Jurkat, Clone E6-1 (cell line): Measurements from ENCODE around the gene SAG.
"Not testable (repeated sequence)": the region's sequence is repeated elsewhere in the genome, so short reads cannot be mapped to it uniquely, and the experiment has no call there.

Experiments
- DNase-seq: peaks from one replicate; pipeline ENCODE4 v3.0.0-alpha.2; 2011; ENCODE audit warnings: low read depth, low spot score
- H3K4me3 ChIP-seq: 2 replicates; pipeline ENCODE4 v1.5.1; 2011; ENCODE audit warnings: mild to moderate bottlenecking, low read length, control low read depth, moderate library complexity

Gene SAG

GRCh38 chr2:233368756-233369155 lies 61.1 kb downstream of the SAG start:
- no peak for DNase-seq
- H3K4me3 ChIP-seq = no peak overlapping the region

- no peak for DNase-seq
- no peak overlapping the region for H3K4me3 ChIP-seq
Measured at GRCh38 chr2:233369462-233369861, 61.8 kb downstream of the SAG start.

- no peak for DNase-seq
- H3K4me3 ChIP-seq = no peak overlapping the region
Measured at GRCh38 chr2:233369897-233370685, 62.5 kb downstream of the SAG start.

- H3K4me3 ChIP-seq = no peak overlapping the region
- DNase-seq = no peak
Measured at GRCh38 chr2:233371641-233372040, 64.0 kb downstream of the SAG start.

- H3K4me3 ChIP-seq = no peak overlapping the region
- DNase-seq = no peak
Measured at GRCh38 chr2:233372855-233373254, 65.2 kb downstream of the SAG start.

- no peak overlapping the region for H3K4me3 ChIP-seq
- no peak for DNase-seq
Measured at GRCh38 chr2:233373316-233373715, 65.7 kb downstream of the SAG start.

- H3K4me3 ChIP-seq, DNase-seq: not testable (repeated sequence)
Measured at GRCh38 chr2:233374776-233375175, 67.2 kb downstream of the SAG start.

GRCh38 chr2:233375490-233376314 lies 68.1 kb downstream of the SAG start:
- DNase-seq = no peak
- no peak overlapping the region for H3K4me3 ChIP-seq

GRCh38 chr2:233379034-233379433 lies 71.4 kb downstream of the SAG start:
- no peak overlapping the region for H3K4me3 ChIP-seq
- DNase-seq = no peak

- DNase-seq = no peak
- no peak overlapping the region for H3K4me3 ChIP-seq
Measured at GRCh38 chr2:233379441-233379840, 71.8 kb downstream of the SAG start.

GRCh38 chr2:233380132-233380895 lies 72.7 kb downstream of the SAG start:
- no peak for DNase-seq
- no peak overlapping the region for H3K4me3 ChIP-seq

GRCh38 chr2:233380995-233381637 lies 73.5 kb downstream of the SAG start:
- H3K4me3 ChIP-seq = no peak overlapping the region
- no peak for DNase-seq

- DNase-seq = no peak
Measured at GRCh38 chr2:233381638-233381995, 74.0 kb downstream of the SAG start.

GRCh38 chr2:233384015-233384414 lies 76.4 kb downstream of the SAG start:
- no peak for DNase-seq
- no peak overlapping the region for H3K4me3 ChIP-seq

More at GRCh38 chr2:233381638-233381995, 74.0 kb downstream of the SAG start:
- no peak overlapping the region for H3K4me3 ChIP-seq

- peak overlapping the region; percentile 20; the same call in 1 of the 2 replicates for H3K4me3 ChIP-seq
Measured at GRCh38 chr2:233384811-233385488, 77.3 kb downstream of the SAG start.

GRCh38 chr2:233385489-233386044 lies 78.0 kb downstream of the SAG start:
- H3K4me3 ChIP-seq = peak overlapping the region; percentile 20; the same call in 1 of the 2 replicates
- DNase-seq = peak; percentile 88

More at GRCh38 chr2:233384811-233385488, 77.3 kb downstream of the SAG start:
- DNase-seq = no peak

- no peak overlapping the region for H3K4me3 ChIP-seq
- no peak for DNase-seq
Measured at GRCh38 chr2:233386382-233387041, 78.9 kb downstream of the SAG start.

- no peak for DNase-seq
- H3K4me3 ChIP-seq = no peak overlapping the region
Measured at GRCh38 chr2:233387225-233387624, 79.6 kb downstream of the SAG start.
